HFF-Myc (cell line): ENCODE data around the gene AKAP8L.

Source experiments
- DNase-seq: peaks from one replicate; pipeline ENCODE4 v3.0.0-alpha.2; 2011; ENCODE audit warnings: low read depth; ENCODE audit errors: extremely low read depth
- H3K4me3 ChIP-seq: replicated peaks from 2 replicates; pipeline ENCODE4 v1.5.1; 2011; ENCODE audit warnings: low read depth, mild to moderate bottlenecking, control low read depth, low read length
- TF ChIP-seq, protein P1 (sequence below): IDR thresholded peaks from 2 replicates; pipeline ENCODE4 v1.5.1; 2012; ENCODE audit warnings: mild to moderate bottlenecking, low read depth, low read length, control low read depth; ENCODE audit errors: missing control alignments

Gene AKAP8L

DNA sequence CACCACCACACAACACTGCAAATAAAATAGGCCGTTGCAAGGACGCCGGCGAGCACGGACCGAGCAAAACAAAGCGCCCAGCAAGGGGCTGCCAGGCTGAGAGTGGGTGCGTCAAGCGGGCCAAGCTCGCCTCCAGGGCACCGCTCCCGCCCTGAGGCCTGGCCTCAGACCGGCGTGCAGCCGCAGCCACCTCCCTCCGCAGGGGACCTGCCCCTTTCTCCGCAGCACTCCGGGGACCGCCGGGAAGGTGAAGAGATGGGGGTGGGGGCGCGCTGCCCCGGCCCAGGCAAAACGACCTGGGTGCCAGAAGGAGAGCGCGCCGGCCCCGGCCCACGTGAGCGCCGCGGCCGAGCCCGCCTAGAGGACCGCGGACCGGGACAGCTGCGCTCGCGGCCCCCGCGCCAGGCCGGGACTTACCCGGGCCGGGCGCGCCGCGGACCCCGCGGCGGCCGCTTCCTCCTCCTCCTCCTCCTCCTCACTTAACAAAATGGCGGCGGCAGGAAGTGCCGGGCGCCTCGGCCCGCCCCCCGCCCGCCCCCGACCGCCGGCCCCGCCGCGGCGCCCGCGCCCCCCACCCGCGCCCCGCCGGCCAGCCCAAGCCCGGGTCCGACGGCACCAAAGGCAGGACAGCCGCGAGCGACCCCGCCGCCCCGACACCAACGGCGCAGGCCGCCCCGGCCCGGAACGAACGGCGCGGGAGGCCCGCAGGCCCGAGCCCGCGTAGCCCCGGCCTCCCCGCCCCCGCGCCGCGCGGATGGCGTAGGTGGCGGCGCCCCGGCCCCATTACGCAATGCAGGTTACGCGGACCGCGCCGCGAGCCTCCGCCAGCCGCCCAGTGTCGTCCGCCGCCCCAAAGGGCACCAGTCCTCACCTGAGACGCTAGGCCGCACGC is 87.1 kb downstream of the AKAP8L start:
- no peak for DNase-seq
- H3K4me3 ChIP-seq = peak overlapping the region; percentile 90
- TF ChIP-seq, protein P1, sequence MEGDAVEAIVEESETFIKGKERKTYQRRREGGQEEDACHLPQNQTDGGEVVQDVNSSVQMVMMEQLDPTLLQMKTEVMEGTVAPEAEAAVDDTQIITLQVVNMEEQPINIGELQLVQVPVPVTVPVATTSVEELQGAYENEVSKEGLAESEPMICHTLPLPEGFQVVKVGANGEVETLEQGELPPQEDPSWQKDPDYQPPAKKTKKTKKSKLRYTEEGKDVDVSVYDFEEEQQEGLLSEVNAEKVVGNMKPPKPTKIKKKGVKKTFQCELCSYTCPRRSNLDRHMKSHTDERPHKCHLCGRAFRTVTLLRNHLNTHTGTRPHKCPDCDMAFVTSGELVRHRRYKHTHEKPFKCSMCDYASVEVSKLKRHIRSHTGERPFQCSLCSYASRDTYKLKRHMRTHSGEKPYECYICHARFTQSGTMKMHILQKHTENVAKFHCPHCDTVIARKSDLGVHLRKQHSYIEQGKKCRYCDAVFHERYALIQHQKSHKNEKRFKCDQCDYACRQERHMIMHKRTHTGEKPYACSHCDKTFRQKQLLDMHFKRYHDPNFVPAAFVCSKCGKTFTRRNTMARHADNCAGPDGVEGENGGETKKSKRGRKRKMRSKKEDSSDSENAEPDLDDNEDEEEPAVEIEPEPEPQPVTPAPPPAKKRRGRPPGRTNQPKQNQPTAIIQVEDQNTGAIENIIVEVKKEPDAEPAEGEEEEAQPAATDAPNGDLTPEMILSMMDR = no peak

DNA sequence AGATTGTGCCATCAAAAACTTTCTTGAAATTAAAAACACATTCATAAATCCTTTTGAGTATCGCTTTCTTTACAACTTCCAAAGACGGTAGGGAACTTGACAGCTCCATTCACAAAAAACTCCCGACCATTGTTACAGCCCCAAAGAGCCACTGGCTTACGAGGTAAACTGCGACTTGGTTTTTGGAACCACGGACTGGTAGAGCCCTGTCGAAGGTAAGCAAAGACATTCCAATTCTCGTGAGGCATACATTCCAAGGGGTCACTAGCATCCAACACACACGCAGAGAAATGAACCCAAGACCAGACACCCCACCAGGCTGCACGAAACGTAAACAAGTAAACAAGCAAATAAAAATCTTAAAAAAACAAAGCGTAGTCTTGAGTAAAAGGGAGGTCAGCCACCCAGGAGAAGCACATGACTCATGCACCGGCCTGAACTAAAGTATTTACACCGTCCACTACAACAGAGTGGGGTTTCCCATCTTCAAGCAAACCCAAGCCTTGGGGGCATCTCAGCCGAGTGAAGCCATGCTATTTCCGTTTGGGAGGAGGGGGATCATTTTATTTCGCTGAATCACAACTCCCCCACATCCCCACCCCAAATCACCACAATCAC is 87.9 kb downstream of the AKAP8L start:
- TF ChIP-seq, protein P1 = no peak
- peak overlapping the region; percentile 90 for H3K4me3 ChIP-seq
- DNase-seq = no peak
